ENCODE results near the gene ROR2. TPM values are rescaled to one million over a fixed set of nuclear protein-coding genes. Genes with fewer than 3 reads are reported as not detected.
"Not testable (repeated sequence)": the region's sequence is repeated elsewhere in the genome, so short reads cannot be mapped to it uniquely, and the experiment has no call there.

ROR2 gene
- polyA plus RNA-seq, 6 donors from 2014 or later, result 0.05 TPM; not detected in 5

- peaks cover 0 to 12% (median 5%) of the 10 kb centered on the region in 3 donors for H3K27me3 Mint-ChIP-seq
- no peak for DNase-seq
- H3K27ac Mint-ChIP-seq, result no peak overlapping the region
Observed at GRCh38 chr9:91911657-91912056, 38.4 kb downstream of the ROR2 start.

GRCh38 chr9:91909256-91909655 lies 40.8 kb downstream of the ROR2 start:
- not testable (repeated sequence) for H3K4me1 Mint-ChIP-seq; DNase-seq; H3K9me3 Mint-ChIP-seq; H3K36me3 Mint-ChIP-seq; H3K27ac Mint-ChIP-seq; H3K4me3 Mint-ChIP-seq; ATAC-seq (ENCODE audit: low read depth in 2 of 2); H3K27me3 Mint-ChIP-seq

More at GRCh38 chr9:91911657-91912056, 38.4 kb downstream of the ROR2 start:
- no peaks in the 10 kb centered on the region for H3K4me1 Mint-ChIP-seq
- ATAC-seq (ENCODE audit: low read depth in 2 of 2), result no peak
- no peak overlapping the region for H3K4me3 Mint-ChIP-seq
- no peaks in the 10 kb centered on the region for H3K36me3 Mint-ChIP-seq
- H3K9me3 Mint-ChIP-seq, result peaks cover 0 to 3% (median 0%) of the 10 kb centered on the region in 7 donors

- no peaks in the 10 kb centered on the region for H3K9me3 Mint-ChIP-seq
- no peak overlapping the region for H3K27ac Mint-ChIP-seq
- DNase-seq (no peak), ATAC-seq (ENCODE audit: low read depth in 2 of 2) (no peak)
- no peaks in the 10 kb centered on the region for H3K36me3 Mint-ChIP-seq
- H3K4me1 Mint-ChIP-seq, result no peaks in the 10 kb centered on the region
- peaks cover 0 to 4% (median 0%) of the 10 kb centered on the region in 3 donors for H3K27me3 Mint-ChIP-seq
- no peak overlapping the region for H3K4me3 Mint-ChIP-seq
Observed at GRCh38 chr9:91908746-91909145, 41.3 kb downstream of the ROR2 start.

GRCh38 chr9:91908293-91908623 lies 41.8 kb downstream of the ROR2 start:
- Mint-ChIP-seq H3K27me3 (peaks cover 0 to 4% (median 0%) of the 10 kb centered on the region in 3 donors), H3K36me3 (no peaks in the 10 kb centered on the region), H3K9me3 (no peaks in the 10 kb centered on the region), H3K4me3 (no peak overlapping the region), H3K27ac (no peak overlapping the region), H3K4me1 (no peaks in the 10 kb centered on the region)
- ATAC-seq (ENCODE audit: low read depth in 2 of 2) (no peak), DNase-seq (no peak)

- H3K4me1 Mint-ChIP-seq, result no peaks in the 10 kb centered on the region
- no peaks in the 10 kb centered on the region for H3K36me3 Mint-ChIP-seq
- ATAC-seq (ENCODE audit: low read depth in 2 of 2), result no peak
- peaks cover 0 to 4% (median 0%) of the 10 kb centered on the region in 3 donors for H3K27me3 Mint-ChIP-seq
- peak overlapping the region in 1 of 8 donors; percentile 4 for H3K4me3 Mint-ChIP-seq
- no peak for DNase-seq
- no peak overlapping the region for H3K27ac Mint-ChIP-seq
- H3K9me3 Mint-ChIP-seq, result no peaks in the 10 kb centered on the region
Observed at GRCh38 chr9:91907484-91908292, 42.3 kb downstream of the ROR2 start.

- Mint-ChIP-seq H3K27me3 (peaks cover 0 to 2% (median 0%) of the 10 kb centered on the region in 3 donors), H3K9me3 (no peaks in the 10 kb centered on the region), H3K36me3 (no peaks in the 10 kb centered on the region), H3K4me3 (peak overlapping the region in 1 of 8 donors; percentile 42), H3K4me1 (no peaks in the 10 kb centered on the region), H3K27ac (no peak overlapping the region)
- DNase-seq (no peak), ATAC-seq (ENCODE audit: low read depth in 2 of 2) (no peak)
Observed at GRCh38 chr9:91905991-91906469, 44.0 kb downstream of the ROR2 start.

- no peak for DNase-seq
- no peaks in the 10 kb centered on the region for H3K36me3 Mint-ChIP-seq
- no peak overlapping the region for H3K4me3 Mint-ChIP-seq
- H3K27ac Mint-ChIP-seq, result no peak overlapping the region
- ATAC-seq (ENCODE audit: low read depth in 2 of 2), result no peak
- H3K27me3 Mint-ChIP-seq, result no peaks in the 10 kb centered on the region
- H3K4me1 Mint-ChIP-seq, result no peaks in the 10 kb centered on the region
- H3K9me3 Mint-ChIP-seq, result no peaks in the 10 kb centered on the region
Observed at GRCh38 chr9:91905237-91905650, 44.8 kb downstream of the ROR2 start.

- Mint-ChIP-seq H3K9me3 (no peaks in the 10 kb centered on the region), H3K4me3 (no peak overlapping the region), H3K27ac (no peak overlapping the region), H3K27me3 (no peaks in the 10 kb centered on the region), H3K4me1 (no peaks in the 10 kb centered on the region), H3K36me3 (no peaks in the 10 kb centered on the region)
- no peak for ATAC-seq (ENCODE audit: low read depth in 2 of 2)
- no peak for DNase-seq
Observed at GRCh38 chr9:91904588-91905236, 45.3 kb downstream of the ROR2 start.

- no peak overlapping the region for H3K27ac Mint-ChIP-seq
- H3K4me3 Mint-ChIP-seq, result no peak overlapping the region
- ATAC-seq (ENCODE audit: low read depth in 2 of 2), result no peak
- no peaks in the 10 kb centered on the region for H3K36me3 Mint-ChIP-seq
- no peaks in the 10 kb centered on the region for H3K4me1 Mint-ChIP-seq
- DNase-seq, result no peak
- H3K9me3 Mint-ChIP-seq, result no peaks in the 10 kb centered on the region
- no peaks in the 10 kb centered on the region for H3K27me3 Mint-ChIP-seq
Observed at GRCh38 chr9:91903126-91903911, 46.7 kb downstream of the ROR2 start.

- no peak for DNase-seq
- H3K27ac Mint-ChIP-seq, result no peak overlapping the region
- no peak overlapping the region for H3K4me3 Mint-ChIP-seq
- H3K4me1 Mint-ChIP-seq, result no peaks in the 10 kb centered on the region
- ATAC-seq (ENCODE audit: low read depth in 2 of 2), result no peak
- no peaks in the 10 kb centered on the region for H3K27me3 Mint-ChIP-seq
- H3K36me3 Mint-ChIP-seq, result no peaks in the 10 kb centered on the region
- no peaks in the 10 kb centered on the region for H3K9me3 Mint-ChIP-seq
Observed at GRCh38 chr9:91902475-91903125, 47.4 kb downstream of the ROR2 start.

GRCh38 chr9:91900797-91901177 lies 49.2 kb downstream of the ROR2 start:
- Mint-ChIP-seq H3K9me3 (no peaks in the 10 kb centered on the region), H3K4me3 (no peak overlapping the region), H3K27me3 (peaks cover 0 to 15% (median 14%) of the 10 kb centered on the region in 3 donors), H3K4me1 (peaks cover 0 to 8% (median 2%) of the 10 kb centered on the region in 3 donors), H3K36me3 (no peaks in the 10 kb centered on the region), H3K27ac (no peak overlapping the region)
- ATAC-seq (ENCODE audit: low read depth in 2 of 2), result no peak
- no peak for DNase-seq

- Mint-ChIP-seq H3K36me3 (no peaks in the 10 kb centered on the region), H3K27me3 (peaks cover 0 to 16% (median 14%) of the 10 kb centered on the region in 3 donors), H3K4me1 (peaks cover 0 to 8% (median 2%) of the 10 kb centered on the region in 3 donors), H3K4me3 (no peak overlapping the region), H3K9me3 (no peaks in the 10 kb centered on the region), H3K27ac (no peak overlapping the region)
- no peak for ATAC-seq (ENCODE audit: low read depth in 2 of 2)
- DNase-seq, result no peak
Observed at GRCh38 chr9:91900055-91900796, 49.8 kb downstream of the ROR2 start.

GRCh38 chr9:91899594-91899993 lies 50.4 kb downstream of the ROR2 start:
- H3K9me3 Mint-ChIP-seq, result no peaks in the 10 kb centered on the region
- no peaks in the 10 kb centered on the region for H3K36me3 Mint-ChIP-seq
- H3K27ac Mint-ChIP-seq, result no peak overlapping the region
- peaks cover 0 to 8% (median 2%) of the 10 kb centered on the region in 3 donors for H3K4me1 Mint-ChIP-seq
- no peak overlapping the region for H3K4me3 Mint-ChIP-seq
- H3K27me3 Mint-ChIP-seq, result peaks cover 0 to 21% (median 16%) of the 10 kb centered on the region in 3 donors
- no peak for DNase-seq
- ATAC-seq (ENCODE audit: low read depth in 2 of 2), result no peak

All from naive B cell (primary cell).